GM12875 (cell line): Measurements from ENCODE around the gene C16orf87.
A peak's percentile ranks its signal among the peaks of the same experiment; 100 is the strongest.

Source experiments
- H3K4me3 ChIP-seq: one replicate; pipeline ENCODE4 v1.5.1; 2011; ENCODE audit warnings: low read depth, low read length, control low read depth
- CTCF ChIP-seq: IDR thresholded peaks from 2 replicates; pipeline ENCODE4 v1.5.1; 2011; ENCODE audit warnings: low read depth, mild to moderate bottlenecking, control low read depth, inconsistent platforms, low read length, moderate library complexity, borderline replicate concordance; ENCODE audit not compliant: insufficient read depth

The C16orf87 gene

GRCh38 chr16:46793841-46794240 is 37.1 kb downstream of the C16orf87 start:
- H3K4me3 ChIP-seq = no peak overlapping the region
- no peak for TF ChIP-seq CTCF

- no peak overlapping the region for H3K4me3 ChIP-seq
- no peak for TF ChIP-seq CTCF
Measured at GRCh38 chr16:46790599-46791270, 40.2 kb downstream of the C16orf87 start.

GRCh38 chr16:46789499-46790414 is 41.2 kb downstream of the C16orf87 start:
- no peak for TF ChIP-seq CTCF
- peak overlapping the region; percentile 71 for H3K4me3 ChIP-seq

GRCh38 chr16:46788891-46789474 is 42.0 kb downstream of the C16orf87 start:
- no peak overlapping the region for H3K4me3 ChIP-seq

GRCh38 chr16:46787909-46788308 is 43.1 kb downstream of the C16orf87 start:
- H3K4me3 ChIP-seq = no peak overlapping the region

More at GRCh38 chr16:46788891-46789474, 42.0 kb downstream of the C16orf87 start:
- no peak for TF ChIP-seq CTCF

More at GRCh38 chr16:46787909-46788308, 43.1 kb downstream of the C16orf87 start:
- TF ChIP-seq CTCF = no peak
